Upper lobe of right lung (tissue), 1 donor: ENCODE results near the gene KIF27. TPM values are rescaled to one million over a fixed set of nuclear protein-coding genes. Genes with fewer than 3 reads are reported as not detected.

Experiments used
- ATAC-seq: fragments of 200-7000 bp; cut with Tn5 transposase; one replicate; pipeline ENCODE4 v1.9.1; 2020; ENCODE audit warnings: mild to moderate bottlenecking, moderate library complexity
- DNase-seq: peaks from one replicate; pipeline ENCODE4 v3.0.0-alpha.2; 2020
- H3K27ac ChIP-seq: fragments of 200-600 bp; one replicate; pipeline ENCODE4 v1.8.0; 2022
- H3K27me3 ChIP-seq: fragments of 200-600 bp; one replicate; pipeline ENCODE4 v1.8.0; 2022; ENCODE audit warnings: mild to moderate bottlenecking
- H3K36me3 ChIP-seq: fragments of 200-600 bp; one replicate; pipeline ENCODE4 v1.8.0; 2022
- H3K4me1 ChIP-seq: fragments of 200-600 bp; one replicate; pipeline ENCODE4 v1.8.0; 2022
- H3K4me3 ChIP-seq: fragments of 200-600 bp; one replicate; pipeline ENCODE4 v1.8.0; 2022; ENCODE audit warnings: mild to moderate bottlenecking
- H3K9me3 ChIP-seq: fragments of 200-600 bp; one replicate; pipeline ENCODE4 v1.8.0; 2022
- intact Hi-C: fragments of 100-400 bp; cut with DNase I; formaldehyde crosslinking; loops from one replicate; pipeline ENCODE4 v1.11.0; 2022
- microRNA-seq: library from miRNA; unstranded; fragments of <30 nt; microRNA quantifications from one replicate; pipeline ENCODE4 v1.2.0, GENCODE V29; 2020; ENCODE audit warnings: borderline microRNAs expressed
- total RNA-seq: library from RNA; stranded (reverse); fragmentation: NEBNext Ultra II Directional; extraction: Animal tissue kit (Norgen Biotek cat#: 25700); gene quantifications from one replicate; pipeline ENCODE4 v1.2.1, GENCODE V29; 2021
- TF ChIP-seq, protein P1 (sequence below): fragments of 200-600 bp; IDR thresholded peaks from one replicate; pipeline ENCODE4 v1.8.0; 2022; ENCODE audit warnings: antibody characterized with exemption
- donor health status: DM: no; HTN: yes; CAD: no; lungs with severe emphysema.

The KIF27 gene
- total RNA-seq, 1 donor from 2014 or later = 7.8 TPM

- H3K4me1 ChIP-seq = no peaks in the 10 kb centered on the region
- H3K9me3 ChIP-seq = no peaks in the 10 kb centered on the region
- no peak overlapping the region for H3K27ac ChIP-seq
- TF ChIP-seq, protein P1, sequence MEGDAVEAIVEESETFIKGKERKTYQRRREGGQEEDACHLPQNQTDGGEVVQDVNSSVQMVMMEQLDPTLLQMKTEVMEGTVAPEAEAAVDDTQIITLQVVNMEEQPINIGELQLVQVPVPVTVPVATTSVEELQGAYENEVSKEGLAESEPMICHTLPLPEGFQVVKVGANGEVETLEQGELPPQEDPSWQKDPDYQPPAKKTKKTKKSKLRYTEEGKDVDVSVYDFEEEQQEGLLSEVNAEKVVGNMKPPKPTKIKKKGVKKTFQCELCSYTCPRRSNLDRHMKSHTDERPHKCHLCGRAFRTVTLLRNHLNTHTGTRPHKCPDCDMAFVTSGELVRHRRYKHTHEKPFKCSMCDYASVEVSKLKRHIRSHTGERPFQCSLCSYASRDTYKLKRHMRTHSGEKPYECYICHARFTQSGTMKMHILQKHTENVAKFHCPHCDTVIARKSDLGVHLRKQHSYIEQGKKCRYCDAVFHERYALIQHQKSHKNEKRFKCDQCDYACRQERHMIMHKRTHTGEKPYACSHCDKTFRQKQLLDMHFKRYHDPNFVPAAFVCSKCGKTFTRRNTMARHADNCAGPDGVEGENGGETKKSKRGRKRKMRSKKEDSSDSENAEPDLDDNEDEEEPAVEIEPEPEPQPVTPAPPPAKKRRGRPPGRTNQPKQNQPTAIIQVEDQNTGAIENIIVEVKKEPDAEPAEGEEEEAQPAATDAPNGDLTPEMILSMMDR = no peak
- H3K36me3 ChIP-seq = peaks cover 7% of the 10 kb centered on the region
- intact Hi-C loops = no loop called here
- H3K27me3 ChIP-seq = no peaks in the 10 kb centered on the region
- H3K4me3 ChIP-seq = no peak overlapping the region
- DNase-seq = no peak
- no peak for ATAC-seq
These were observed 120.8 kb downstream of the KIF27 start for GRCh38 chr9:83800236-83801033.

DNA sequence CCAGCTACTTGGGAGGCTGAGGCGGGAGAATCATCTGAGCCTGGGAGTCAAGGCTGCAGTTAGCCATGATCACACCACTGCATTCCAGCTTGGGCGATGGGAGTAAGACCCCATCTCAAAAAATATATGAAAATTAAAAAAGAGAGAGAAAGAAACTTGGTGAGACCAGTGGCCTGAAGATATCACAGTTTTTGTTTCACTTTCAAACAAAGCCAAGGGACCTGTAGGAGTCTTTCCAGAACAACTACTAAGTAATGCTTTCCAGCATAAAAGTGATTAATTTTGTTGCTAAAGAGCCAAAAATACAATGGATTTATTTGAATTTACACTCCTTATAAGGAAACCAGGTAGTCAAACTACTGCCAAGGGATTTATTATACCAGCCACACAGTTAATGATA lies 127.2 kb downstream of the KIF27 start:
- H3K9me3 ChIP-seq = no peaks in the 10 kb centered on the region
- H3K36me3 ChIP-seq = peaks cover 7% of the 10 kb centered on the region
- no peak overlapping the region for H3K27ac ChIP-seq
- DNase-seq (no peak), ATAC-seq (no peak)
- TF ChIP-seq, protein P1 = no peak
- intact Hi-C loops = no loop called here
- no peaks in the 10 kb centered on the region for H3K27me3 ChIP-seq
- no peak overlapping the region for H3K4me3 ChIP-seq
- no peaks in the 10 kb centered on the region for H3K4me1 ChIP-seq

- no peak overlapping the region for H3K27ac ChIP-seq
- H3K4me1 ChIP-seq = no peaks in the 10 kb centered on the region
- H3K9me3 ChIP-seq = no peaks in the 10 kb centered on the region
- TF ChIP-seq, protein P1 = no peak
- H3K27me3 ChIP-seq = no peaks in the 10 kb centered on the region
- ATAC-seq = no peak
- intact Hi-C loops = no loop called here
- H3K36me3 ChIP-seq = no peaks in the 10 kb centered on the region
- H3K4me3 ChIP-seq = no peak overlapping the region
- no peak for DNase-seq
These were observed 128.5 kb downstream of the KIF27 start for GRCh38 chr9:83792746-83793145.

Small RNA genes within 50 kb of the gene (microRNA-seq; reads per million reads assigned to microRNA genes)
- 11.9 reads per million, percentile 39 among the genes with 10 or more reads in this experiment for gene MIR7-1

Other genes starting within 250 kb of the KIF27 start
- gene UBQLN1, start 213.5 kb downstream of the KIF27 start, total RNA-seq = 93.7 TPM
- gene GKAP1, start 103.7 kb downstream of the KIF27 start, total RNA-seq = 5.4 TPM
- gene HNRNPK, start 58.8 kb upstream of the KIF27 start, total RNA-seq = 353 TPM
- 5.4 TPM for gene RMI1, start 59.4 kb upstream of the KIF27 start, total RNA-seq